KMS-11 (cell line): ENCODE results near the gene AKR1B15.
"Not testable (repeated sequence)": the region's sequence is repeated elsewhere in the genome, so short reads cannot be mapped to it uniquely, and the experiment has no call there.

Experiments used
- H2AFZ ChIP-seq: fragments of 200-600 bp; sonication (generic); 2 replicates; pipeline ENCODE4 v1.6.1; 2016; ENCODE audit warnings: antibody characterized with exemption, mixed run types, low read depth
- H3K27ac ChIP-seq: fragments of 200-600 bp; sonication (generic); 2 replicates; pipeline ENCODE4 v1.6.1; 2016; ENCODE audit warnings: mild to moderate bottlenecking, mixed run types
- H3K27me3 ChIP-seq: fragments of 200-600 bp; sonication (generic); 2 replicates; pipeline ENCODE4 v1.6.1; 2017; ENCODE audit warnings: mild to moderate bottlenecking, low read depth, mixed run types, moderate library complexity; ENCODE audit not compliant: insufficient read depth
- H3K36me3 ChIP-seq: fragments of 200-600 bp; sonication (generic); 2 replicates; pipeline ENCODE4 v1.6.1; 2017; ENCODE audit warnings: mild to moderate bottlenecking, mixed run types; ENCODE audit not compliant: insufficient read depth
- H3K4me1 ChIP-seq: fragments of 200-600 bp; sonication (generic); 2 replicates; pipeline ENCODE4 v1.6.1; 2016; ENCODE audit warnings: mild to moderate bottlenecking, low read depth, mixed run types; ENCODE audit not compliant: poor library complexity, severe bottlenecking
- H3K4me2 ChIP-seq: fragments of 200-600 bp; sonication (generic); 2 replicates; pipeline ENCODE4 v1.7.0; 2016; ENCODE audit warnings: mild to moderate bottlenecking, mixed run types
- H3K4me3 ChIP-seq: fragments of 200-600 bp; sonication (generic); IDR thresholded peaks from 2 replicates; pipeline ENCODE4 v1.6.1; 2017; ENCODE audit warnings: low read depth, low read length, mixed read lengths; ENCODE audit not compliant: insufficient read depth
- H3K79me2 ChIP-seq: fragments of 200-600 bp; sonication (generic); 2 replicates; pipeline ENCODE4 v1.6.1; 2016; ENCODE audit warnings: low read depth, mixed run types; ENCODE audit not compliant: insufficient read depth
- H3K9ac ChIP-seq: fragments of 200-600 bp; sonication (generic); 2 replicates; pipeline ENCODE4 v1.6.1; 2016; ENCODE audit warnings: mild to moderate bottlenecking, mixed run types
- H4K20me1 ChIP-seq: fragments of 200-600 bp; sonication (generic); 2 replicates; pipeline ENCODE4 v1.6.1; 2016; ENCODE audit warnings: mild to moderate bottlenecking, mixed run types; ENCODE audit not compliant: insufficient read depth
- TF ChIP-seq, protein P1 (sequence below): fragments of 200-600 bp; sonication (generic); conservative IDR thresholded peaks from 2 replicates; pipeline ENCODE4 v1.6.1; 2017; ENCODE audit warnings: low read depth, mild to moderate bottlenecking, antibody characterized with exemption, low read length, moderate library complexity, mixed read lengths

AKR1B15 gene

DNA sequence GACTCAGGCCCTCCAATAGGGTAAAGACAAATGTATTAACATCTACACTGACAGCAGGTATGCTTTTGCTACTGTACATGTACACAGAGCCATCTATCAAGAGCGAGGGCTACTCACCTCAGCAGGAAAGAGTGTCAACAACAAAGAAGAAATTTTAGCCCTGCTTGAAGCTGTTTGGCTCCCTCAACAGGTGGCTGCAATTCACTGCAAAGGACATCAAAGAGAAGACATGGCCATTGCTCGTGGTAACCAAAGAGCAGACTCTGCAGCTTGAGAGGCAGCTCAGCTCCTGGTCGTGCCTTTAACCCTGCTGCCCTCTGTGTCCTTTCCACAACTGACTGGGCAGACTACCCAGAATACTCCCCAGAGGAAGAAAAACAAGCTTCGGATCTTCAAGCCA is 5.1 kb downstream of the AKR1B15 start:
- TF ChIP-seq, protein P1, sequence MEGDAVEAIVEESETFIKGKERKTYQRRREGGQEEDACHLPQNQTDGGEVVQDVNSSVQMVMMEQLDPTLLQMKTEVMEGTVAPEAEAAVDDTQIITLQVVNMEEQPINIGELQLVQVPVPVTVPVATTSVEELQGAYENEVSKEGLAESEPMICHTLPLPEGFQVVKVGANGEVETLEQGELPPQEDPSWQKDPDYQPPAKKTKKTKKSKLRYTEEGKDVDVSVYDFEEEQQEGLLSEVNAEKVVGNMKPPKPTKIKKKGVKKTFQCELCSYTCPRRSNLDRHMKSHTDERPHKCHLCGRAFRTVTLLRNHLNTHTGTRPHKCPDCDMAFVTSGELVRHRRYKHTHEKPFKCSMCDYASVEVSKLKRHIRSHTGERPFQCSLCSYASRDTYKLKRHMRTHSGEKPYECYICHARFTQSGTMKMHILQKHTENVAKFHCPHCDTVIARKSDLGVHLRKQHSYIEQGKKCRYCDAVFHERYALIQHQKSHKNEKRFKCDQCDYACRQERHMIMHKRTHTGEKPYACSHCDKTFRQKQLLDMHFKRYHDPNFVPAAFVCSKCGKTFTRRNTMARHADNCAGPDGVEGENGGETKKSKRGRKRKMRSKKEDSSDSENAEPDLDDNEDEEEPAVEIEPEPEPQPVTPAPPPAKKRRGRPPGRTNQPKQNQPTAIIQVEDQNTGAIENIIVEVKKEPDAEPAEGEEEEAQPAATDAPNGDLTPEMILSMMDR = no peak; the same call in 1 of the 2 replicates
- Histone ChIP-seq H3K36me3 (no peaks in the 10 kb centered on the region), H3K27ac (no peak overlapping the region)

DNA sequence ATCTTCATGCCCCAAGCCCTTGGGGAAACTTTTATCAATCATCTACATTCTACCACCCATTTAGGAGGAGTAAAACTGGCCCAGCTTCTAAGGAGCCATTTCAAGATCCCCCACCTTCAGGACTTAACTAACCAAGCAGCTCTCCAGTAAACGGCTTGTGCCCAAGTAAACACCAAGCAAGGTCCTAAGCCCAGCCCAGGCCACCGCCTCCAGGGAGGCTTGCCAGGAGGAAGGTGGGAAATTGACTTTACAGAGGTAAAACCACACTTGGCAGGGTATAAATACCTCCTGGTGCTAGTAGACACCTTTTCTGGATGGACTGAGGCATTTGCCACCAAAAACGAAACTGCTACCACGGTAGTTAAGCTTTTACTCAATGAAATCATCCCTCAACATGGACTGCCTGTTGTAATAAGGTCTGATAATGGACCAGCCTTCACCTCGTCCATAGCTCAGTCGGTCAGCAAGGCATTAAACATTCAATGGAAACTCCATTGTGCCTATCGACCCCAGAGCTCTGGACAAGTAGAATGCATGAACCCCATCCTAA is 5.6 kb downstream of the AKR1B15 start:
- TF ChIP-seq, protein P1 = no peak
- Histone ChIP-seq H3K27me3 (no peaks in the 10 kb centered on the region), H3K4me1 (no peaks in the 10 kb centered on the region), H3K36me3 (no peaks in the 10 kb centered on the region), H3K4me2 (no peak overlapping the region), H3K27ac (no peak overlapping the region), H3K4me3 (no peak overlapping the region), H3K79me2 (no peaks in the 10 kb centered on the region), H3K9ac (no peak overlapping the region), H2AFZ (no peak overlapping the region), H4K20me1 (no peaks in the 10 kb centered on the region)

More for the DNA sequence above, 5.1 kb downstream of the AKR1B15 start:
- H3K4me2 ChIP-seq = no peak overlapping the region
- H3K4me3 ChIP-seq = no peak overlapping the region
- H3K27me3 ChIP-seq = no peaks in the 10 kb centered on the region
- no peaks in the 10 kb centered on the region for H3K4me1 ChIP-seq
- no peaks in the 10 kb centered on the region for H4K20me1 ChIP-seq
- no peaks in the 10 kb centered on the region for H3K79me2 ChIP-seq
- H2AFZ ChIP-seq = no peak overlapping the region
- H3K9ac ChIP-seq = no peak overlapping the region

DNA sequence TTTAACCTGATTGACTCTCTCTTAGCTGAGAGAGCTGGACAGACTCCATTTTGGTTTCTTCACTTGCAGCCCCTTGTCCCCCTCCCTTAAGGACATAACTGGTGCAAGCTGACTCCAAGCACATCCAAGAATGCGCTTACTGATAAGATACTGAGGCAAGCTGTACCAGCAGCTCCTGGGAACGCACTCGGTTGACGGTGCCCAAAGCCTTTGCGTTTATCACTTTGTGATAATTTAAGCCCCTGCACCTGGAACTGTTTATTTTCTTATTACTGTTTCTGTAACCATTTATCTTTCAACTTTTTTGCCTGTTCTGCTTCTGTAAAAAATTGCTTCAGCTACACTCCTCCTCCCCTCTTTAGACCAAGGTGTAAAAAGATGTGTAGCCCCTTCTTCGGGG is 8.5 kb downstream of the AKR1B15 start:
- H3K27me3 ChIP-seq = no peaks in the 10 kb centered on the region
- no peaks in the 10 kb centered on the region for H3K79me2 ChIP-seq
- H3K4me2 ChIP-seq = no peak overlapping the region
- TF ChIP-seq, protein P1 = no peak
- H3K27ac ChIP-seq = no peak overlapping the region
- H4K20me1 ChIP-seq = no peaks in the 10 kb centered on the region
- no peak overlapping the region for H2AFZ ChIP-seq
- no peaks in the 10 kb centered on the region for H3K36me3 ChIP-seq
- no peak overlapping the region for H3K4me3 ChIP-seq
- H3K4me1 ChIP-seq = no peaks in the 10 kb centered on the region
- no peak overlapping the region for H3K9ac ChIP-seq

DNA sequence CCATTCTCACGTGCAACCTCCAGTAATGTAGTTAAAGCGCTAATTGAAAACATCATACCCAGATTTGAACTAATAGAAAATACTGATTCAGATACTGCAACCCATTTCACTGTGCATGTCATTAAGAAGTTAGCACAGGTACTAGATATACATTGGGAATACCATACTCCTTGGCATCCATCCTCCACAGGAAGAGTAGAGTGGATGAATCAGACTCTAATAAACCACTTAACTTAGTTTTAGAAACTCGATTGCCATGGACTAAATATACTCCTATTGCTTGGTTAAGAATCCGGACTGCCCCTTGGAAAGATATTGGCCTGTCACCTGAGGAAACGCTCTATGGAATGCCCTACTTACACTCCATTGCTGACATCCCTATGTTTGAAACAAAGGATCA is 9.5 kb downstream of the AKR1B15 start:
- Histone ChIP-seq H3K4me2 (no peak overlapping the region), H2AFZ (no peak overlapping the region), H3K36me3 (no peaks in the 10 kb centered on the region), H3K27ac (no peak overlapping the region), H3K9ac (no peak overlapping the region), H3K4me3 (no peak overlapping the region), H3K79me2 (no peaks in the 10 kb centered on the region), H3K4me1 (no peaks in the 10 kb centered on the region), H4K20me1 (no peaks in the 10 kb centered on the region), H3K27me3 (no peaks in the 10 kb centered on the region)
- TF ChIP-seq, protein P1 = no peak

DNA sequence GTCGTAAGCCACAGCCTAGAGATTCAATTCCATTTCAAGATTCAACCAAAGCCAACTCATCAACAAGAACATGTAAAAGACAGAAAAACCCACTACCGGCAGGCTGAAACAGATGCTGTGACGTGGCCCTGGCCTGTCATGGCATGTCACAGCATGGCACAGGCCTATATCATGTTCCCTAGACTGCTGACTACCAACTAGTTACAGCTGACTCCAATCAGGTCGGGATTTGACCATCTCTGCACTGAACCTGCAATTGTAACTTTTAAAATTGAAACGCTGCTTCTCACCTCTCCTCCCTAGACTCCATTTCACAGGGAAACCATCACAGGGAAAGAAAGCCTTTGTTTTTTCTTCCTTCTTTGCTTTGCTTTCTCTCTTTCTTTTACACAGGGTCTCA is 12.7 kb downstream of the AKR1B15 start:
- H3K4me3 ChIP-seq, H3K36me3 ChIP-seq, H4K20me1 ChIP-seq: not testable (repeated sequence)

More for the DNA sequence above, 12.7 kb downstream of the AKR1B15 start:
- not testable (repeated sequence) for H3K79me2 ChIP-seq, H3K9ac ChIP-seq, H3K27me3 ChIP-seq, H2AFZ ChIP-seq, H3K4me2 ChIP-seq, H3K27ac ChIP-seq, H3K4me1 ChIP-seq
